K562 (cell line): Measurements from ENCODE around the gene RNF187. TPM values are rescaled to one million over a fixed set of nuclear protein-coding genes. Genes with fewer than 3 reads are reported as not detected.

Experiments used
- microRNA-seq: library from miRNA; unstranded; fragments of <30 nt; microRNA quantifications from one replicate; pipeline ENCODE4, GENCODE V29; 2018; ENCODE audit warnings: borderline microRNAs expressed
- polyA plus RNA-seq, 8 experiments: library from polyadenylated mRNA; depleted of rRNA in 4 of 8; stranded (reverse) in 5 of 8; unstranded in 3 of 8; fragments of >200 nt; fragmentation: Nextera tagmentation in 2 of 8; fragmentation: Illumina TruSeq in 1 of 8; extraction: Ambion mirVana in 2 of 8; extraction: Trizol in 1 of 8; gene quantifications; 2 replicates each; pipeline versions ENCODE4 v1.2.1 to v1.2.3, GENCODE V29; 2011 to 2014; ENCODE audit warnings: inconsistent platforms in 1 of 8, missing spikeins in 1 of 8
- small RNA-seq: library from RNA; depleted of rRNA; stranded (forward); fragments of <200 nt; gene quantifications from one replicate; pipeline ENCODE3, GENCODE V24; 2014
- total RNA-seq, 7 experiments: library from RNA; depleted of rRNA in 6 of 7; stranded (reverse); fragments of >200 nt in 6 of 7; fragmentation: Illumina TruSeq in 2 of 7; extraction: Trizol in 2 of 7; gene quantifications; 2 replicates each; pipeline versions ENCODE4 v1.2.1 to v1.2.3, GENCODE V29; 2011 to 2021; ENCODE audit warnings: low replicate concordance in 1 of 7

Gene RNF187
- total and polyA plus RNA-seq, 9 of the 15 experiments (the other 6 are each of a cell fraction or from before 2014, with no cell fraction given): 2.3 to 119 (median 41.9) TPM

Small RNA genes within 50 kb of the gene (microRNA-seq; reads per million reads assigned to microRNA genes)
- not detected for gene MIR4666A

Small RNA genes within 50 kb of the gene (small RNA-seq; reads per million reads assigned to genes)
- gene MIR4666A: not detected

Other genes with a start within 250 kb of the RNF187 start
- gene TRIM11, start 80.5 kb upstream of the RNF187 start, total RNA-seq (2014; rRNA removed): 45.1 and 49.1 TPM in 2 replicates
- 14.8 and 18.0 TPM in 2 replicates for gene TRIM11, start 80.5 kb upstream of the RNF187 start, total RNA-seq (2014; rRNA removed; fragmentation: Illumina TruSeq; extraction: Trizol)
- 29.7 and 29.8 TPM in 2 replicates for gene TRIM11, start 80.5 kb upstream of the RNF187 start, total RNA-seq (2015; rRNA removed; fragmentation: Illumina TruSeq; extraction: Trizol)
- gene TRIM11, start 80.5 kb upstream of the RNF187 start, total RNA-seq (2021): 64.3 and 66.8 TPM in 2 replicates
- gene TRIM11, start 80.5 kb upstream of the RNF187 start, polyA plus RNA-seq (2011; rRNA removed): 17.5 and 26.5 TPM in 2 replicates
- gene TRIM11, start 80.5 kb upstream of the RNF187 start, polyA plus RNA-seq (2014; fragmentation: Illumina TruSeq; extraction: Trizol): 33.7 and 35.0 TPM in 2 replicates
- gene TRIM11, start 80.5 kb upstream of the RNF187 start, polyA plus RNA-seq (2014; fragmentation: Nextera tagmentation; extraction: Ambion mirVana): 1 to 10 TPM; 3.6 to 3.8 TPM
- gene TRIM11, start 80.5 kb upstream of the RNF187 start, polyA plus RNA-seq (2014; rRNA removed): 34.4 and 43.0 TPM in 2 replicates
- not detected in 2 replicates for gene TRIM17, start 70.5 kb upstream of the RNF187 start, total RNA-seq (2014; rRNA removed)
- not detected in 2 replicates for gene TRIM17, start 70.5 kb upstream of the RNF187 start, total RNA-seq (2014; rRNA removed; fragmentation: Illumina TruSeq; extraction: Trizol)
- gene TRIM17, start 70.5 kb upstream of the RNF187 start, total RNA-seq (2015; rRNA removed; fragmentation: Illumina TruSeq; extraction: Trizol): not detected in 2 replicates
- not detected in 2 replicates for gene TRIM17, start 70.5 kb upstream of the RNF187 start, total RNA-seq (2021)
- not detected in 2 replicates for gene TRIM17, start 70.5 kb upstream of the RNF187 start, polyA plus RNA-seq (2011; rRNA removed)
- gene TRIM17, start 70.5 kb upstream of the RNF187 start, polyA plus RNA-seq (2014; fragmentation: Illumina TruSeq; extraction: Trizol): not detected in 2 replicates
- not detected for gene TRIM17, start 70.5 kb upstream of the RNF187 start, polyA plus RNA-seq (2014; fragmentation: Nextera tagmentation; extraction: Ambion mirVana)
- gene TRIM17, start 70.5 kb upstream of the RNF187 start, polyA plus RNA-seq (2014; rRNA removed): not detected in 2 replicates
- gene RHOU, start 248.1 kb downstream of the RNF187 start, total RNA-seq (2014; rRNA removed): not detected in 2 replicates
- not detected in 2 replicates for gene RHOU, start 248.1 kb downstream of the RNF187 start, total RNA-seq (2014; rRNA removed; fragmentation: Illumina TruSeq; extraction: Trizol)
- gene RHOU, start 248.1 kb downstream of the RNF187 start, total RNA-seq (2015; rRNA removed; fragmentation: Illumina TruSeq; extraction: Trizol): not detected in 2 replicates
- 0.04 and 0.07 TPM in 2 replicates for gene RHOU, start 248.1 kb downstream of the RNF187 start, total RNA-seq (2021)
- gene RHOU, start 248.1 kb downstream of the RNF187 start, polyA plus RNA-seq (2011; rRNA removed): not detected in 2 replicates
- not detected in 2 replicates for gene RHOU, start 248.1 kb downstream of the RNF187 start, polyA plus RNA-seq (2014; fragmentation: Illumina TruSeq; extraction: Trizol)
- gene RHOU, start 248.1 kb downstream of the RNF187 start, polyA plus RNA-seq (2014; fragmentation: Nextera tagmentation; extraction: Ambion mirVana): not detected
- gene RHOU, start 248.1 kb downstream of the RNF187 start, polyA plus RNA-seq (2014; rRNA removed): not detected in 2 replicates